Measurements from ENCODE around the gene KRTAP10-1. TPM values are rescaled to one million over a fixed set of nuclear protein-coding genes. Genes with fewer than 3 reads are reported as not detected.

KRTAP10-1 gene
- polyA plus RNA-seq, 2 of the 4 experiments (the other 2 are of a cell fraction), result not detected

Other genes with a start within 250 kb of the KRTAP10-1 start
- 21.6 and 23.2 TPM in 2 replicates for gene PFKL, start 240.1 kb downstream of the KRTAP10-1 start, polyA plus RNA-seq (2011; rRNA removed)
- 33.3 to 42.4 TPM (median 38.7 TPM) in 3 replicates for gene PFKL, start 240.1 kb downstream of the KRTAP10-1 start, polyA plus RNA-seq (2017; fragmentation: RNase III; extraction: RNeasy Plus Mini Kit Qiagen cat#74134 plus additional on column Dnase treatment)
- gene CFAP410, start 200.8 kb downstream of the KRTAP10-1 start, polyA plus RNA-seq (2011; rRNA removed), result 3.2 and 3.4 TPM in 2 replicates
- 5.8 to 8.1 TPM (median 7.1 TPM) in 3 replicates for gene CFAP410, start 200.8 kb downstream of the KRTAP10-1 start, polyA plus RNA-seq (2017; fragmentation: RNase III; extraction: RNeasy Plus Mini Kit Qiagen cat#74134 plus additional on column Dnase treatment)
- gene TRPM2, start 186.6 kb downstream of the KRTAP10-1 start, polyA plus RNA-seq (2011; rRNA removed), result 2.9 and 3.2 TPM in 2 replicates
- 5.1 to 7.2 TPM (median 5.5 TPM) in 3 replicates for gene TRPM2, start 186.6 kb downstream of the KRTAP10-1 start, polyA plus RNA-seq (2017; fragmentation: RNase III; extraction: RNeasy Plus Mini Kit Qiagen cat#74134 plus additional on column Dnase treatment)
- gene LRRC3, start 84.7 kb downstream of the KRTAP10-1 start, polyA plus RNA-seq (2011; rRNA removed), result 0.59 and 0.66 TPM in 2 replicates
- 0.96 to 1.1 TPM (median 1.1 TPM) in 3 replicates for gene LRRC3, start 84.7 kb downstream of the KRTAP10-1 start, polyA plus RNA-seq (2017; fragmentation: RNase III; extraction: RNeasy Plus Mini Kit Qiagen cat#74134 plus additional on column Dnase treatment)
- gene KRTAP10-2, start 11.3 kb upstream of the KRTAP10-1 start, polyA plus RNA-seq (2011; rRNA removed), result not detected in 2 replicates
- gene KRTAP10-2, start 11.3 kb upstream of the KRTAP10-1 start, polyA plus RNA-seq (2017; fragmentation: RNase III; extraction: RNeasy Plus Mini Kit Qiagen cat#74134 plus additional on column Dnase treatment), result not detected in 3 replicates
- gene KRTAP10-3, start 18.6 kb upstream of the KRTAP10-1 start, polyA plus RNA-seq (2011; rRNA removed), result not detected in 2 replicates
- not detected in 3 replicates for gene KRTAP10-3, start 18.6 kb upstream of the KRTAP10-1 start, polyA plus RNA-seq (2017; fragmentation: RNase III; extraction: RNeasy Plus Mini Kit Qiagen cat#74134 plus additional on column Dnase treatment)
- not detected in 2 replicates for gene KRTAP10-4, start 33.5 kb upstream of the KRTAP10-1 start, polyA plus RNA-seq (2011; rRNA removed)
- gene KRTAP10-4, start 33.5 kb upstream of the KRTAP10-1 start, polyA plus RNA-seq (2017; fragmentation: RNase III; extraction: RNeasy Plus Mini Kit Qiagen cat#74134 plus additional on column Dnase treatment), result not detected in 3 replicates
- not detected in 2 replicates for gene KRTAP10-5, start 40.4 kb upstream of the KRTAP10-1 start, polyA plus RNA-seq (2011; rRNA removed)
- not detected in 3 replicates for gene KRTAP10-5, start 40.4 kb upstream of the KRTAP10-1 start, polyA plus RNA-seq (2017; fragmentation: RNase III; extraction: RNeasy Plus Mini Kit Qiagen cat#74134 plus additional on column Dnase treatment)
- gene KRTAP10-6, start 52.3 kb upstream of the KRTAP10-1 start, polyA plus RNA-seq (2011; rRNA removed), result not detected in 2 replicates
- gene KRTAP10-6, start 52.3 kb upstream of the KRTAP10-1 start, polyA plus RNA-seq (2017; fragmentation: RNase III; extraction: RNeasy Plus Mini Kit Qiagen cat#74134 plus additional on column Dnase treatment), result not detected in 3 replicates
- gene KRTAP10-7, start 60.4 kb upstream of the KRTAP10-1 start, polyA plus RNA-seq (2011; rRNA removed), result not detected in 2 replicates
- not detected in 3 replicates for gene KRTAP10-7, start 60.4 kb upstream of the KRTAP10-1 start, polyA plus RNA-seq (2017; fragmentation: RNase III; extraction: RNeasy Plus Mini Kit Qiagen cat#74134 plus additional on column Dnase treatment)
- gene KRTAP10-8, start 71.9 kb upstream of the KRTAP10-1 start, polyA plus RNA-seq (2011; rRNA removed), result not detected in 2 replicates
- gene KRTAP10-8, start 71.9 kb upstream of the KRTAP10-1 start, polyA plus RNA-seq (2017; fragmentation: RNase III; extraction: RNeasy Plus Mini Kit Qiagen cat#74134 plus additional on column Dnase treatment), result not detected in 3 replicates
- gene KRTAP10-9, start 86.9 kb upstream of the KRTAP10-1 start, polyA plus RNA-seq (2011; rRNA removed), result not detected in 2 replicates
- not detected in 3 replicates for gene KRTAP10-9, start 86.9 kb upstream of the KRTAP10-1 start, polyA plus RNA-seq (2017; fragmentation: RNase III; extraction: RNeasy Plus Mini Kit Qiagen cat#74134 plus additional on column Dnase treatment)
- not detected in 2 replicates for gene KRTAP10-10, start 97.2 kb upstream of the KRTAP10-1 start, polyA plus RNA-seq (2011; rRNA removed)
- not detected in 3 replicates for gene KRTAP10-10, start 97.2 kb upstream of the KRTAP10-1 start, polyA plus RNA-seq (2017; fragmentation: RNase III; extraction: RNeasy Plus Mini Kit Qiagen cat#74134 plus additional on column Dnase treatment)
- not detected in 2 replicates for gene KRTAP10-11, start 106.2 kb upstream of the KRTAP10-1 start, polyA plus RNA-seq (2011; rRNA removed)
- not detected in 3 replicates for gene KRTAP10-11, start 106.2 kb upstream of the KRTAP10-1 start, polyA plus RNA-seq (2017; fragmentation: RNase III; extraction: RNeasy Plus Mini Kit Qiagen cat#74134 plus additional on column Dnase treatment)
- gene KRTAP12-4, start 114.5 kb upstream of the KRTAP10-1 start, polyA plus RNA-seq (2011; rRNA removed), result not detected in 2 replicates
- not detected in 3 replicates for gene KRTAP12-4, start 114.5 kb upstream of the KRTAP10-1 start, polyA plus RNA-seq (2017; fragmentation: RNase III; extraction: RNeasy Plus Mini Kit Qiagen cat#74134 plus additional on column Dnase treatment)
- gene KRTAP12-3, start 117.7 kb upstream of the KRTAP10-1 start, polyA plus RNA-seq (2011; rRNA removed), result not detected in 2 replicates
- not detected in 3 replicates for gene KRTAP12-3, start 117.7 kb upstream of the KRTAP10-1 start, polyA plus RNA-seq (2017; fragmentation: RNase III; extraction: RNeasy Plus Mini Kit Qiagen cat#74134 plus additional on column Dnase treatment)
- gene KRTAP12-2, start 126.7 kb upstream of the KRTAP10-1 start, polyA plus RNA-seq (2011; rRNA removed), result not detected in 2 replicates
- not detected in 3 replicates for gene KRTAP12-2, start 126.7 kb upstream of the KRTAP10-1 start, polyA plus RNA-seq (2017; fragmentation: RNase III; extraction: RNeasy Plus Mini Kit Qiagen cat#74134 plus additional on column Dnase treatment)
- not detected in 2 replicates for gene KRTAP12-1, start 142.0 kb upstream of the KRTAP10-1 start, polyA plus RNA-seq (2011; rRNA removed)
- not detected in 3 replicates for gene KRTAP12-1, start 142.0 kb upstream of the KRTAP10-1 start, polyA plus RNA-seq (2017; fragmentation: RNase III; extraction: RNeasy Plus Mini Kit Qiagen cat#74134 plus additional on column Dnase treatment)
- not detected in 2 replicates for gene KRTAP10-12, start 157.0 kb upstream of the KRTAP10-1 start, polyA plus RNA-seq (2011; rRNA removed)
- not detected in 3 replicates for gene KRTAP10-12, start 157.0 kb upstream of the KRTAP10-1 start, polyA plus RNA-seq (2017; fragmentation: RNase III; extraction: RNeasy Plus Mini Kit Qiagen cat#74134 plus additional on column Dnase treatment)
- not detected in 2 replicates for gene TSPEAR, start 171.4 kb upstream of the KRTAP10-1 start, polyA plus RNA-seq (2011; rRNA removed)
- gene TSPEAR, start 171.4 kb upstream of the KRTAP10-1 start, polyA plus RNA-seq (2017; fragmentation: RNase III; extraction: RNeasy Plus Mini Kit Qiagen cat#74134 plus additional on column Dnase treatment), result not detected in 3 replicates

Measured in A549 (cell line).